KOPT-K1 (cell line): ENCODE measurements around the gene IGF1R.

Experiments
- H3K27ac ChIP-seq: fragments of 200-600 bp; sonication (generic); 2 replicates; pipeline ENCODE4 v1.5.1; 2016; ENCODE audit warnings: antibody characterized with exemption, mild to moderate bottlenecking, low read depth, low read length; ENCODE audit not compliant: poor library complexity, severe bottlenecking
- H3K36me3 ChIP-seq: fragments of 200-600 bp; sonication (generic); 2 replicates; pipeline ENCODE4 v1.5.1; 2017; ENCODE audit warnings: antibody characterized with exemption, mild to moderate bottlenecking, low read length, moderate library complexity; ENCODE audit not compliant: insufficient read depth
- H3K9me3 ChIP-seq: fragments of 200-600 bp; sonication (generic); 2 replicates; pipeline ENCODE4 v1.5.1; 2017; ENCODE audit warnings: antibody characterized with exemption, low read length, mild to moderate bottlenecking; ENCODE audit not compliant: insufficient read depth, poor library complexity, severe bottlenecking

IGF1R gene

GRCh38 chr15:98731712-98732450, 83.5 kb downstream of the IGF1R start:
- H3K9me3 ChIP-seq, result no peaks in the 10 kb centered on the region
- H3K36me3 ChIP-seq, result no peaks in the 10 kb centered on the region
- H3K27ac ChIP-seq, result no peak overlapping the region

DNA sequence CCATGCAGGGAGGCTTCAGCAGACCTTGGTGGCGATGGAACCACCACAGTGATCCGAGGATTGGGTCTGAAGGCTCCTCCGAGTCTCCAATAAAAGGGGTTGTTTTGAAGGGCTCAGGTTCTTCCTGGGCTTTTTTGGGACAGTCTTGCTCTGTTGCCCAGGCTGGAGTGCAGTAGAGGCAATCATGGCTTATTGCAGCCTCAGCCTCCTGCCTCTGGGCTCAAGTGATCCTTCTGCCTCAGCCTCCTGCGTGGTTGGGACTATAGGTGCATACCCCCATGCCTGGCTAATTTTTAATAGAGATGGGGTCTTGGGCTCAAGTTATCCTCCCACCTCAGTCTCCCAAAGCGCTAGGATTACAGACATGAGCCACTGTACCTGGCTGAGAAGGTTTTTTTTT, 84.8 kb downstream of the IGF1R start:
- H3K27ac ChIP-seq, result no peak overlapping the region
- H3K9me3 ChIP-seq, result no peaks in the 10 kb centered on the region
- no peaks in the 10 kb centered on the region for H3K36me3 ChIP-seq

DNA sequence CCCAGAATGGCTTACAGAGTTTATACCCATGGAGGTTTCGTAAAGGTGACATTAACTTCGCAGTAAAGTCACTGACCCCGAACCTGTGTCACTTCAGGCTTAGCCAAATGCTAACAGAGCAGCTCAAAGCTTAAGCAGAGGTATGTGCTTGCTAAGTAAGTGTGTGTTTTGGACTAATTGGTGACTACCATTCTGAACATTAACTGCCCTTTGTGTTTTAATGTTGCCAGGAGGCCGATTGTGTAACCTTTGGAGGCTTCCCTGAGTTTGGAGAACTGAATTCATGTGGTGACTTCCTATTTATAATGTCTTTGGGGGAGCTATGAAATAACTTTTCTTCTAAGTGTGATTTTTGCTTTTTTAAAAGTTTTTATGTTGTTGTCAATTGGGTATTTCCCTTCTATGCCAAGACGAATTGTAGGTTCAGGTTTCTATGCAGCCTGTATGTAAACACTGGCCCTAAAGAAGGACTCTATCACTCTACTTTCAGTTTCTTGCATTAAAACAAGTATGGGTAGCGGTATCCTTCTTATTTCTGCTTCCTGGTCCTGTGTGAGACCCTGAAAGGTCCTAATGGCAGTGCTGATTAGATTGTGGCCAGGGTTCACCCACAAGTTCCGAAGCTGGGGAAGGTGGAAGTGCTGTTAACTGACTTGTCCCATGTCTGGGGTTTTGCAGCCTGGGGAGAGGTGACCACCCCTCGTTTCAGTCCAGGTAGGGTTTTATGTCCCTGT, 86.3 kb downstream of the IGF1R start:
- no peaks in the 10 kb centered on the region for H3K9me3 ChIP-seq
- H3K27ac ChIP-seq, result no peak overlapping the region

DNA sequence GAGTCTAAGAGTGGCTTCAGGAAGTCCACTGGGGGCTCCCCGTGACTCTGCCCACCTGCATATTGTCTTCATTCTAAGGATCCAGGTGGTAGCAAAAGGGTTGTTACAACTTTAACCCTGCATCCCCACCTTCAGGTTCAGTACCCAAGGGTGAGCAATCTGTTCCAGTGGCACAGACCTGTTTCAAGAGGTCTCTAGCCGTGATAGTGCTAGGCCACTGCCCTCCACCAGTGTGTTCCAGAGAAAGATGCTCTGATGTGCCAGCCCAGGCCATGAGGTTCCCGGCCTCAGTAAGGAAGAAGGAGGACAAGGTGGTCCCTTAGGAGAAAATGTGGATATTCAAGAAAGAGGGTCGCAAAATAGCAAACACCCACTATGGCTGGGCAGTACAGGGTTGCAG, 87.0 kb downstream of the IGF1R start:
- Histone ChIP-seq H3K9me3 (no peaks in the 10 kb centered on the region), H3K27ac (no peak overlapping the region), H3K36me3 (no peaks in the 10 kb centered on the region)

More for the DNA sequence above, 86.3 kb downstream of the IGF1R start:
- H3K36me3 ChIP-seq, result no peaks in the 10 kb centered on the region

- no peaks in the 10 kb centered on the region for H3K36me3 ChIP-seq
- no peaks in the 10 kb centered on the region for H3K9me3 ChIP-seq
- H3K27ac ChIP-seq, result no peak overlapping the region
These were observed 87.7 kb downstream of the IGF1R start for GRCh38 chr15:98735895-98736617.

DNA sequence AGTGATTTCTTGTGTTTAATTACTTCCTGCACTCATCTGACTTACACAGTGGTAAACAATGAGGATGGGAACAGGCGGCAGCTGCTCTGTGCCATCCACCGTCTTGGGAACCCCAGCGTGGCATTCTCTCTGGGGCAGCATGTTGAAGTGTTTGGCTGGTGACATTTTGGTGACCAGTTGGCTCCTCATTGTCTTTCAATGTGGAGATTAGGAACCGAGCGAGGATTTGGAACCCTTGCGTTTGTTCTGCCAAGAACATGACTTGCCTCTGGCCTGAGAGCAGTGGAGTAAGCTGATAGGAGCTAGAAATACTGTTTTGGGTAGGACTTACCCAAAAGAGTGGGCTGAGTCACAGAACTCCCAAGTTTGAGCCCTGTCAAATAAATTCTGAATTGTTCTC, 88.8 kb downstream of the IGF1R start:
- no peaks in the 10 kb centered on the region for H3K9me3 ChIP-seq
- no peaks in the 10 kb centered on the region for H3K36me3 ChIP-seq
- no peak overlapping the region for H3K27ac ChIP-seq

GRCh38 chr15:98737721-98738120, 89.4 kb downstream of the IGF1R start:
- Histone ChIP-seq H3K9me3 (no peaks in the 10 kb centered on the region), H3K27ac (no peak overlapping the region), H3K36me3 (no peaks in the 10 kb centered on the region)

- Histone ChIP-seq H3K27ac (no peak overlapping the region), H3K9me3 (no peaks in the 10 kb centered on the region), H3K36me3 (no peaks in the 10 kb centered on the region)
These were observed 90.5 kb downstream of the IGF1R start for GRCh38 chr15:98738689-98739401.

DNA sequence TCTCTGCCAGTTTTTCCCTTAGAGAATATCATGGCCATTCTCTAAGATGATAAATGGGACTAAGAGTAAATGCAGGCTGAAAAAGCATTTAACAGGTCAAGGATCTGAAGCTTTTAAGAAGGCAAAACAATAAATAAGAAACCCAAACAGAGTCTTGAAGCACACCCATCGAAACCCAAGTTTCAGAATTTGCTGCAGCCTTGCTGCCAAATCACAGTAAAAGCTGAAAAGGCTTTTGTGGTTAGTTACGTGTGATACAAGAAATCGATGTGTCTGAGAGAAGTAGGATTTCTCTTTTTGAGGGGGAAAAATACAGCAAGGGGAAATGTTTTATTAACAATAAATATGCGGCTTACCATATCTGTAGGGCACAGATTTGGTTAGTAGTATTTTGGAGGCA, 92.0 kb downstream of the IGF1R start:
- no peaks in the 10 kb centered on the region for H3K9me3 ChIP-seq
- H3K36me3 ChIP-seq, result no peaks in the 10 kb centered on the region
- no peak overlapping the region for H3K27ac ChIP-seq

GRCh38 chr15:98740963-98741362, 92.6 kb downstream of the IGF1R start:
- Histone ChIP-seq H3K9me3 (no peaks in the 10 kb centered on the region), H3K27ac (no peak overlapping the region), H3K36me3 (no peaks in the 10 kb centered on the region)

GRCh38 chr15:98743177-98743576, 94.8 kb downstream of the IGF1R start:
- Histone ChIP-seq H3K9me3 (no peaks in the 10 kb centered on the region), H3K27ac (no peak overlapping the region), H3K36me3 (no peaks in the 10 kb centered on the region)

DNA sequence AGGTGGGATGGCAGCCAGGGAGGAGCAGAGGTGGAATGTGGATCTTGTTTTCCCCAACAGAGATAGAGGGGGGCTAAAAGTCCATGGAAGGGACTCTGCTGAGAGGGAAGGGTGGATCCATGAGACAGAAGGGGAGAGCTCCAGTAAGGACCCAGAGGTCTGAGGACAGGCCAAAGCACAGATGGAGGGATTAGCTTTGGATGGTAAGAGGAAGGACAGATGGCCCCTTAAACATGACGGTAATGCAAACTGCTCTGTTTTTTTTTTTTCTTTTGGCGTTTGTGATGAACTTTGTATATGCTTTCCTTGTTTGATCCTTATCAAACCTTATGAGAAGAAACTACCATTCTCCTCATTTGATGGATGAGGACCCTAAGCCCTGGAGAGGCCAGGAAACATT, 96.2 kb downstream of the IGF1R start:
- H3K27ac ChIP-seq, result no peak overlapping the region
- no peaks in the 10 kb centered on the region for H3K36me3 ChIP-seq
- no peaks in the 10 kb centered on the region for H3K9me3 ChIP-seq

GRCh38 chr15:98745179-98745578, 96.8 kb downstream of the IGF1R start:
- Histone ChIP-seq H3K9me3 (no peaks in the 10 kb centered on the region), H3K36me3 (no peaks in the 10 kb centered on the region), H3K27ac (no peak overlapping the region)

GRCh38 chr15:98745650-98746374, 97.5 kb downstream of the IGF1R start:
- H3K9me3 ChIP-seq, result no peaks in the 10 kb centered on the region
- H3K36me3 ChIP-seq, result no peaks in the 10 kb centered on the region
- peak overlapping the region; percentile 22 for H3K27ac ChIP-seq
